HG02885 (cell line): Measurements from ENCODE around the gene LTBP2.

Experiments used
- ATAC-seq: cut with Tn5 transposase; IDR thresholded peaks from one replicate; pipeline ENCODE4 v1.9.1; 2021; ENCODE audit warnings: mild to moderate bottlenecking; ENCODE audit not compliant: unreplicated experiment, poor library complexity

The LTBP2 gene

DNA sequence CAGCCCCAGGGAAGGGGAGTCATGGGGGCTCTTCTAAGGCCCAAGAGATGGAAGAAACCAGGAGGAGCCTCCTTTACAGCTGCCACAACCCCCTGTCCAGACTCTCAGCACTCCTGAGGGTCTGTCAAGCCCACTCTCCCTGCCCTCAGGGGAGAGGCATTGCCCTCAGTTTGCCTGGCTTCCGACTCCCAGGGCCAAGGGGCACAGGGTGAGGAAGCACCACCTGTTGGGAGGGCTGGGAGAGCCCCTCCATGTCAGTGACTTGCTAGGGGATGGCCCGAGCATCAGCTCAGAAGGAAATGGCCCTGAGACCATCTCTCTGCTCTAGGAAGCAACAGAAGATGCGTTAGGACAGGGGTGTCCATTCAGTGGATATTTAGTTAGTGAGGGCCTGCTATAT lies 36.1 kb downstream of the LTBP2 start:
- no peak for ATAC-seq

DNA sequence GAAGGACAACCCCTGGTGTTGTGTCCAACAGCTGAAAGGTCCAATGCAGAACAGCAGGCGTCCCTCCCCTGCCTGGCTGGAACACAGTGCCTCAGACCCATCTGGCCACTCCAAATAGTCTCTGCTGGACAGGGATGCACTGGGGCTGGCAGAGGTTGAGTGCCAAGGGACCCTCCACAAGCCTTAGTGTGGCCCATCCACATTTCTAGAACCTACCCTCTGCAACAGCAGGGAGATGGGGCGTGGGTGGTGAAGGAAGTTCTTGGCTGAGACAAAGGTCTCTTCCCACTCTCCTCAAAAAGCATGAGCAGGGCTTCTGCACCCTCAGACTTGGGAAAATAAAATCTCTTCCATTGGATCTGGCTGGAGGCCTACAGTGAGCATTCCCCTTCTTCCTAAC lies 36.5 kb downstream of the LTBP2 start:
- ATAC-seq, result no peak

DNA sequence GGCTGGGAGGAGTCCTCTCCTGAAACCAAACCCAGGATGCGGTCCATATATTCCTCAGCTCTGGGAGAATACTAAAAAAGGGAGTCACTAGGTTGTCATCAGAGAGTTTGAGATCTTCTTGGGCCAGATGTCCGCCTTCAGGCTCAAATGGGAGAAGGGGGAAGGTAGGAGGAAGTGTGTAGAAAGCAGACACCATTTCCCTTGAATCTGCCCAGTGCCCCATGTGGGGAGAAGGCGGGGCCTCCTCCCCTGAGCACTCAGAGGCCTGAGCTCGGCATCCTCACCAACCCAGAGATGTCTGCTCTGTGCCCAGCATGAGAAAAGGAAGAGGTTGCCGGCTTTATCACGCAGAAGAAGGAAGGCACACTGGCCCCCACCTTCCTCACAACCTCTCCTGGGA lies 37.3 kb downstream of the LTBP2 start:
- ATAC-seq, result no peak

GRCh38 chr14:74574090-74574433 lies 38.0 kb downstream of the LTBP2 start:
- ATAC-seq, result no peak

DNA sequence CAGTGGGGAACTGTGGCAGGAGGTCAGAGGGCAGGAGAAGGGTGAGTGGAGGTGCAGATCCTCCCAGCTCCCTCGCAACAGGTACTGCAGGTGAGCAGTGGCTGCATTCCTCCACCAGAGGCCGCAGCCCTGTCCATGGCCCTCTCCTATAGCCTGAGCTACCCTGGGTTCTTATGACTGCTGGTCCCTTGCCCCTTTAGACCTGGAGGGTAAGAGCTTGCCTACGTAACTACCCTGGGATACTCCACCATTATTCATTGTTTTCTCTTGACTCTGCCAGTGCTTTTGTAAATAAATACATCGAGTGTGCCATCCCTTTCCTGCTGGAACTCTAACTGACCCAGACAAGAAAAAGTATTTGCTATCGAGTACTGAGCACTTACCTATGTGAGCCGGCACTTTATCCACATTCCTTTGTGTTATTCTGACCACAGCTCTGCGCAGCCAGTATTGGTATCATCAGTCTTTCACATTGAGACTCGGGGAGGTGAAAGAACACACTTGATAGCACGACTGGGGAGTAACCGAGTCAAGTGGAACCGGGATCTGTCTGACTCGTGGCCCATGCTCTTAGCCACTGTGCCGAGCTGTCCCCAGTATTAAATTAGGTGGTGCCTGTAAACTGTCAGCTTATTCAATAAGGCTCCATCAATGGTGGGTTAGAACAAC lies 38.5 kb downstream of the LTBP2 start:
- ATAC-seq, result no peak

DNA sequence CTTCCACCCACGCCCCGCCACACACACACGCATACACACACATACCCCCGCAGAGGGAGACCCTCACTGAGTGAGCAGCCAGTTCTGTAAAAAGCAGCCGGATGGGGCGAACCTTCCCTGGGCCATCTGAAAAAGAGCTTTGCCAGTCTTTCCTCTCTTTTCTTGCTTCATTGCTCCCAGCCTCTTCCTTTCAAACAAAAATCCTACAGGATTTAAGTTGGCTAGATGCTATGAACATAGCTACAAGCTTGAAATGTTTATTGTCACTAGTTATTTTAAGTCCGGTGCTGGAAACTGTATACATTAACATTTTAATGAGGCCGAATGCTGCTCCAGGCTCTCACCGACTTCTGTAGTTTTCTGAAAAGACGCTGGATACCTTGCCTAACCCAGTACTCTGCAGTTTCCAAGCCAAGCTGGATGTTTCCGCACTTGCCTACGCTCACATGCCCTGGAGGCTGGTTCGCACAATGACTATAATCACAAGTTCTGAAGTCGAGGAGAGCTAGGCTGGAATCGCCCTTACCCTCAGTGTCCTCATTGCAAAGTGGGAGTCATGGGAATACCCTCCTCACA lies 39.2 kb downstream of the LTBP2 start:
- ATAC-seq, result no peak

DNA sequence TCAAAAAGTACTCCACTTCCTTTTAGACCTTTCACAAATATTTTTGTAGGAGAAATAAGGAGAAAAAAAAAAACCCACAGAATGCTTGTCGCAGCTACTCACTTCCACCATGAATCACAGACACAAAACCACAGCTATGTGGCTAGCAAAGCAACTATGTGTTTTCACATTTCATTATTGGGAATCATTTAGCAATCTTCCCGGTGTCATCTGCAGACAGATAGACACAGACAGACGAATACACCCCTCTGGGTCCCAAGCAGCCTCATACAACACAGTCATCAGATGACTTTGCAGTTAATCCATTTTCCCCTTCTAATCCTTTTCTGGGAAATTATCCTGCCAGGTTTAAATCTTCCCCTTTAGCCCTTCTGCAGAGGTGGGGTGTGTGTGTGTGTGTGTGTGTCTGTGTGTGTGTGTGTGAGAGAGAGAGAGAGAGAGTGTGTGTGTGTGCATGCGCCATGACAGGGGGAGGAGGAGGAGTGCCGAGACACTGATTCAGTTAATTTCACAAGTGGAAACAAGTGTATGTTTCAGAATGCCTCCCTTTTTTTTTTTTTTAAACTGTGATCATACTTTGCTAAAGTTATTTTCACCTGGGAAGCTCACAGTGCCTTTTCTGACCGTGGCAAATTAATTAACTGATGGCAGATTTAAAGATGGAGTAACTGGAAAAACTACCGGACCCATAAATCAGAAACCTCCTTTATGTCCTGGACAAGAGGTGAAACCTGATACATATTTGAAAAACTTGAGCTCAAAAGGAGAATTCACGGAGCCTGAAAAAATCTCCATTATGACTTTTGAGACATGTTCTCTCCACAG lies 39.9 kb downstream of the LTBP2 start:
- no peak for ATAC-seq

- ATAC-seq, result no peak
These were observed 40.6 kb downstream of the LTBP2 start for GRCh38 chr14:74571441-74571841.

DNA sequence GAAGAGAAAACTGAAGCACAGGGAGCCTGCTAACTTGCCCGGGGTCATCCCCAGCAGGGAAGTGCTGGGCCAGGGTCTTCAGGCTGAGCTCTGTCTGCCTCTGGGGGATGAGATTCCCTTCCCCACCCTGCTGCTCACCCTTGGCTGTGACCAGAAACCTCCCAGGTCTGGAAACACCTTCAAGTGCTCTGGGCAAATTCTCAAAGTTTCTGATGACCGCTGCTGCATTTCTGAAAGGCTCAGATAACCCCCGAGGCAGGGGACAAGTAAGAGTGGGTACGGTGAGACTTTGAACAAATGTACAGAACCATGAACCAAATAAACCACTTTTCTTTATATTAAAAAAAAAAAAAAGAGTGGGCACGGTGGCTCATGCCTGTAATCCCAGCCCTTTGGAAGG lies 41.3 kb downstream of the LTBP2 start:
- no peak for ATAC-seq

DNA sequence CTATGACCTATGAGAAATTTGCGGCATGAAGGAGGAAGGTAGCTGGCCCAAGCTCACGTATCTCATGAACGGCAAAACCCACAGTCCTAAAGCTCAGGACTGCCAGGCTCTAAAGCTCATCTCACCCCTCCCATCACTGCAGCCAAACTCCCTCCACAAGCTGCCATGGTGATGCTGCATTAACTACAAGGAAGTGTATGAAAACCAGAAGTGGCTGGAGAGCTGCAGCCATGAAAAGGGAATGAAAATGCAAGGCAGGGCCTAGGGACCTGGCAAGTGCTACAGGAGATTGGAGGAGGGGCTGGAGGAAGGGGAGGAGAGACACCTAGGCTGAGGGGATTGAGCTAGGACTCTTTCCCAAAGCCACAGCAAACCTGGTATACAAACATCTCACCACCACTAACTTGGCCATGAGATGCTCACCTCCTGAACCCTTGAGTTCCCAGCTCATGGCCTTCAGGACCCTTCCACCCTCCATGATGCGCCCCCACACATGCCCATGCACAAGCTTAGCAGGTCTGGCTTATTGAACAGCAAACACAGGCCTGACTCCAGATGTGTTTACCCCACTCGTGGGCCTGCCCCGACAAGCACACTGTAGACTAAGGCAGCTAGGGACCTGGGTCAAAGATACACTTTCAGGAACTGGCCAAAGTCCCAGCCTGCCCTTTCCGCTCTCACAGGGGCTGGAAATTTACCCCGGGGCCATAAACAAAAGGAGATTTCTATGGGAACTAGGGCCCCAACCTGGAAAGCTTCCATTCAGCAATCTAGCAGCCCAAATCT lies 42.0 kb downstream of the LTBP2 start:
- no peak for ATAC-seq

DNA sequence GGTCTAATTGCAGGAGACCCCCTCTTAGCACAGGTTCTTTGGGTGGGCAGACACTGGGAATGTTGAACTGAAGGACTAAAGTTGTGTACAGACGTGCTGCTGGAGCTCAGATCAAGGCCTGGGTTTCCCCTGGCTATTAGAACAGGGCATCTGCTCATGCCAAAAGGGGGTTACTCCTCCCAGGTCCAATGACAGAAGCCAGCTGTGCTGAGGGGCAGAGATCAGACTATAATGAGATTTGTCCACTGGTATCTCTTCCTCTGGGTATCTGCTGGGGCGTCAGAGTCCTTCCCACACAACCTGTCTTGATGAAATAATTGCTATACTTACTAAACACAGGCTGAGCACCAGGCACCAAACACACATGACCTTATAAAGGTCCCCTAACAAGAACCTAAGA lies 42.6 kb downstream of the LTBP2 start:
- ATAC-seq, result no peak

DNA sequence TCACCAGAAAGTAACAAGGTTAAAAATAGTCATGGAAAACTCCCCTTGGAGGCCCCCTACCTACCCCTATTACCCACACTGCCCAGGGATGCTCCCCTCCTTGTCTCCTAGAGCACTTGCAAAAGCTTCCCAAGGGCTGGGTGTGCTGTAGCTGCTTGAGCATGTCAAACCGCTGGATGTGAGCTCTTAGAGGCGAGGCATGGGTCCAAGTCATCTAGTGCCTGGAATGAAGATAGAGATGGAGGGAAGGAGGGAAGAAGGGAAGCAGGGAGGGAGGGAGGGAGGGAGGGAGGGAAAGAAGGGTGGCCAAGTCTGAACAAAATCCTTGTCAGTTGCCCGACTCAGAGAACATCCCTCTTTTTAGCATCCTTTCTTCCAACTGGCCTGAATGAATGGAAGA lies 43.1 kb downstream of the LTBP2 start:
- no peak for ATAC-seq

GRCh38 chr14:74568380-74568649 lies 43.7 kb downstream of the LTBP2 start:
- no peak for ATAC-seq

DNA sequence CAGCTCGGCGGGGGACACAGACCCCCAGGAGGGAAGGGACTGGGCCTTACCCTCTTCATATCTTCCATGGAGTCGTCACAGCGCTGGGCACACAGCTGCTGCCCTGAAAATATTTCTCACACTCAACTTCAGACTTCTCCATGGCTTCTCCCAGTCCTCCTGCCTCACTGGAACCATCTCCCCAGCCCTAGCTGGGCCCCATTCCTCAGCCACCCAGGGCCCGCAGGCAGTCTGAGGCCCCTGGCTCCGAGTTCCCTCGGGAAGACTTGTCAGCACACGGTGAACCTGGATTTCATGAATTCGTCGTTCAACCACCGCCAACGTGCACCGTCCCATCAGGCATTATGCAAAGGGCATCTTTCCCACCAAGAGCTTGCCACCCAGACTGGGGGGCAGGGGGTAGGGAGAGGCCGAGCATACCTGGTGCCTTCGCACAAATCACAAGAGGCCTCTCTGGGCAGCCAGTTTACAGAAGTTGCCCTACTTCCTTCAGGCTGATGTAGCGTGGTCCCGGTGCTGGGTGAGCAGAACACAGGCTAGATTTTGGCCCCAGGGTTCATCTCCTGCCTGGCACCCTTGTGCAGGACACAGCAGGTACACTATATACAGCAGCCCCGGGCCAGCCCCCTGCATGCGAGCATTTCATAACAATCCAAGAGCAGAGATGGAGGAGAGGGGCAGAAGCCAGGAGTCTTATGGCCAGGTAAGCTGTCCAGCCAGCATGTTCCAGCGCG lies 44.2 kb downstream of the LTBP2 start:
- no peak for ATAC-seq

DNA sequence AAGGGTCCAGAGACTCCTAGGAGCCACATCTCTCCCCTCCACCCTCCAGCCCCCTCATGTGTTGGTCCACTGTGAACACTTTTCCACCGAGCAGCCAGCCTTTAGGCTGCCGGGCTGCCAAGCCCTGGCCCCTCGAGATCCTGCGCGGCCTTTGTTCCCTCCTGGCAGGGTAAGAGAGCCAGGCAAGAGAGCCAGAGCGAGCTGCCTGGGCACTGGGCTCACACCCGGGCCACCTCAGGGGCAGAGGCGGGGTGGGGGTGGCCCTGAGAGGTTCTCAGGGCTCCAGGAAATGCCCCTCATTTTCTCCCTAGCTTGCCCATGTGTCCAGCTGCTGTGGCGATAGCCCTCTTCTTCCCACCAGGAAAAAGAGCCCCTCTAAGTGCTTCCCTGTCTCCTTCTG lies 44.8 kb downstream of the LTBP2 start:
- ATAC-seq, result no peak

- ATAC-seq, result no peak
These were observed 45.6 kb downstream of the LTBP2 start for GRCh38 chr14:74566174-74567141.

DNA sequence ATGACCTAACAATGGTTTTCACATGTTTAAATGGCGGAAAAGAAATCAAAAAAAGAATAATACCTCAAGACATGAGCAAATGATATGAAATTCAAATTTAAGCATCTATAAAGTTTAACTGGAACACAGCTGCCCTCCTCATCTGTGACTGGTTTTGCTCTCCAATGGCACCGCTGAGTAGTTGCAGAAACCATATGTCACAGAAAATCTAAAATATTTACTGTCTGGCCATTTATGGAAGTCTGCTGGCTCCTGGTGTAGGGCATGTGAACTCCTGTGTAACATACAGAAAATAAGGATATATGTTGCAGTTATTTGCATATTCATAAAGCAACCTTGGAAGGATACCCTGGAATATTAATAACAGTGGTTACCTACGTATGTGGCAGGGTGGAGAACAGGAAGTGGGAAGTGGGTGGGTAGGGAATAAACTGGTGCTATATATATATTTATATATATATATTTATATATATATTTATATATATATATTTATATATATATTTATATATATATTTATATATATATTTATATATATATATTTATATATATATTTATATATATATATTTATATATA lies 48.4 kb downstream of the LTBP2 start:
- ATAC-seq, result no peak

- no peak for ATAC-seq
These were observed 48.8 kb downstream of the LTBP2 start for GRCh38 chr14:74563233-74563585.

GRCh38 chr14:74562515-74563232 lies 49.4 kb downstream of the LTBP2 start:
- no peak for ATAC-seq
